DND-41 (cell line): Measurements from ENCODE around the gene KCNN3.

Experiments used
- EZH2 ChIP-seq: IDR thresholded peaks from 3 replicates; pipeline ENCODE4 v1.6.1; 2012; ENCODE audit warnings: borderline replicate concordance, low read depth, mild to moderate bottlenecking, moderate library complexity, low read length, inconsistent platforms; ENCODE audit not compliant: severe bottlenecking
- TF ChIP-seq, protein P1 (sequence below): IDR thresholded peaks from 2 replicates; pipeline ENCODE4 v1.5.1; 2012; ENCODE audit warnings: borderline replicate concordance, low read length, moderate library complexity, mild to moderate bottlenecking; ENCODE audit not compliant: poor library complexity, severe bottlenecking; ENCODE audit errors: extremely low read depth

DNA sequence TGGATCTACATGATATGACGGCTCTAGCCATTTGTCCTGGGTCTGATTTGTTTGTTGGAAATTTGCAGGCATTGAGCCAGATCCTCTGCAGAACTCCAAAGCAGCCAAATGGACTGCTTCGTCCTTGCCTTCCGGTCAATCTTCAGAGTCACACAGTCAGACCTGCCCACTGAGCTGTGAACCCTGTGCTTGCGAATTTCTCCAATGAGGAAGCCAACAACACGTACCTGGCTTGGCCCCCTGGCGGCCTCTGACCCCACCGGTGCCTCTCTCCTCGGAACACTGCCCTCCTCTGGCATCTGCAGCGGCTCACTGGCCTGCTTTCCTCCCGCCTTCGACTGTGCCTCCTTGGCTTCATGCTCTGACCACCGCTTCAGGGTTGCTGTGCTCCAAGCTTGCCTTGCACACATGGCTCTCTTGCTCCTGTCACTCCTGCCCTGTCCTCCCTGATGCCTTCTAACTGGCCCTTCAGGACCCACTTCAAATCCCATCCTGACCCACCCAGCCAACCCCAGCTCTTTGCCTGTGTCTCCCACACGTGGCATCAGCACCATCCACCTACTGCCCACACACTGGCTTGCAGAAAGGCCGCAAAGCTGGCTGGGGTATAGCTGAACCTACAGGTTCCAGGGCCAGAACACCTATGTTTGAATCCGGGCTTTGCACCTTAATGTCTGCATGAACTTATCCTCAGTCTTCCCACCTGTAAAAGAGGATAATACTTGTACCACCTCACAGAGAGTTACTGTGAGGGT is 128.2 kb downstream of the KCNN3 start:
- TF ChIP-seq, protein P1, sequence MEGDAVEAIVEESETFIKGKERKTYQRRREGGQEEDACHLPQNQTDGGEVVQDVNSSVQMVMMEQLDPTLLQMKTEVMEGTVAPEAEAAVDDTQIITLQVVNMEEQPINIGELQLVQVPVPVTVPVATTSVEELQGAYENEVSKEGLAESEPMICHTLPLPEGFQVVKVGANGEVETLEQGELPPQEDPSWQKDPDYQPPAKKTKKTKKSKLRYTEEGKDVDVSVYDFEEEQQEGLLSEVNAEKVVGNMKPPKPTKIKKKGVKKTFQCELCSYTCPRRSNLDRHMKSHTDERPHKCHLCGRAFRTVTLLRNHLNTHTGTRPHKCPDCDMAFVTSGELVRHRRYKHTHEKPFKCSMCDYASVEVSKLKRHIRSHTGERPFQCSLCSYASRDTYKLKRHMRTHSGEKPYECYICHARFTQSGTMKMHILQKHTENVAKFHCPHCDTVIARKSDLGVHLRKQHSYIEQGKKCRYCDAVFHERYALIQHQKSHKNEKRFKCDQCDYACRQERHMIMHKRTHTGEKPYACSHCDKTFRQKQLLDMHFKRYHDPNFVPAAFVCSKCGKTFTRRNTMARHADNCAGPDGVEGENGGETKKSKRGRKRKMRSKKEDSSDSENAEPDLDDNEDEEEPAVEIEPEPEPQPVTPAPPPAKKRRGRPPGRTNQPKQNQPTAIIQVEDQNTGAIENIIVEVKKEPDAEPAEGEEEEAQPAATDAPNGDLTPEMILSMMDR = no peak
- TF ChIP-seq EZH2 = no peak
